ENCODE measurements around the gene IDH3G. TPM values are rescaled to one million over a fixed set of nuclear protein-coding genes. Genes with fewer than 3 reads are reported as not detected.

IDH3G gene
- total and polyA plus RNA-seq, 9 donors, result 41.3 to 58.5 (median 53.7) TPM

- DNase-seq, result no peak
- Histone ChIP-seq H3K27ac (no peak overlapping the region), H3K27me3 (no peaks in the 10 kb centered on the region), H3K4me3 (no peak overlapping the region), H3K36me3 (no peaks in the 10 kb centered on the region), H3K9me3 (no peaks in the 10 kb centered on the region), H3K4me1 (ENCODE audit: insufficient read depth) (peaks cover 5% of the 10 kb centered on the region)
- WGBS, 3 donors, result 82 to 95% (median 94%) methylated on average over 12 of the region's 12 CpGs
- intact Hi-C loops (cut with DNase I), result loop anchor here in 1 of 4 donors (10.0 kb wide), 1 partner anchor 275 kb away; no protein-coding TSS in a partner anchor
- TF ChIP-seq EP300 (IDR thresholded peaks at IDR 0.05) (no peak), POLR2A (IDR thresholded peaks at IDR 0.05) (no peak)
- TF ChIP-seq, protein P1, sequence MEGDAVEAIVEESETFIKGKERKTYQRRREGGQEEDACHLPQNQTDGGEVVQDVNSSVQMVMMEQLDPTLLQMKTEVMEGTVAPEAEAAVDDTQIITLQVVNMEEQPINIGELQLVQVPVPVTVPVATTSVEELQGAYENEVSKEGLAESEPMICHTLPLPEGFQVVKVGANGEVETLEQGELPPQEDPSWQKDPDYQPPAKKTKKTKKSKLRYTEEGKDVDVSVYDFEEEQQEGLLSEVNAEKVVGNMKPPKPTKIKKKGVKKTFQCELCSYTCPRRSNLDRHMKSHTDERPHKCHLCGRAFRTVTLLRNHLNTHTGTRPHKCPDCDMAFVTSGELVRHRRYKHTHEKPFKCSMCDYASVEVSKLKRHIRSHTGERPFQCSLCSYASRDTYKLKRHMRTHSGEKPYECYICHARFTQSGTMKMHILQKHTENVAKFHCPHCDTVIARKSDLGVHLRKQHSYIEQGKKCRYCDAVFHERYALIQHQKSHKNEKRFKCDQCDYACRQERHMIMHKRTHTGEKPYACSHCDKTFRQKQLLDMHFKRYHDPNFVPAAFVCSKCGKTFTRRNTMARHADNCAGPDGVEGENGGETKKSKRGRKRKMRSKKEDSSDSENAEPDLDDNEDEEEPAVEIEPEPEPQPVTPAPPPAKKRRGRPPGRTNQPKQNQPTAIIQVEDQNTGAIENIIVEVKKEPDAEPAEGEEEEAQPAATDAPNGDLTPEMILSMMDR (IDR thresholded peaks at IDR 0.05), result no peak
Measured at GRCh38 chrX:153789654-153790053, 4.5 kb downstream of the IDH3G start.

GRCh38 chrX:153786669-153787068, 7.5 kb downstream of the IDH3G start:
- DNase-seq, result no peak
- no peaks in the 10 kb centered on the region for H3K27me3 ChIP-seq
- H3K4me1 ChIP-seq (ENCODE audit: insufficient read depth), result no peaks in the 10 kb centered on the region
- 84 to 88% (median 85%) methylated on average over 15 of the region's 15 CpGs for WGBS, 3 donors
- H3K27ac ChIP-seq, result no peak overlapping the region
- no peak overlapping the region for H3K4me3 ChIP-seq
- TF ChIP-seq POLR2A (IDR thresholded peaks at IDR 0.05) (no peak), EP300 (IDR thresholded peaks at IDR 0.05) (no peak)
- TF ChIP-seq, protein P1 (IDR thresholded peaks at IDR 0.05), result no peak
- intact Hi-C loops (cut with DNase I), result no loop called here
- no peaks in the 10 kb centered on the region for H3K9me3 ChIP-seq
- H3K36me3 ChIP-seq, result no peaks in the 10 kb centered on the region

- Histone ChIP-seq H3K4me1 (ENCODE audit: insufficient read depth) (no peaks in the 10 kb centered on the region), H3K4me3 (no peak overlapping the region), H3K9me3 (no peaks in the 10 kb centered on the region), H3K27me3 (no peaks in the 10 kb centered on the region), H3K27ac (no peak overlapping the region), H3K36me3 (no peaks in the 10 kb centered on the region)
- 85 to 90% (median 86%) methylated on average over 24 to 27 of the region's 27 CpGs for WGBS, 3 donors
- intact Hi-C loops (cut with DNase I), result no loop called here
- TF ChIP-seq EP300 (IDR thresholded peaks at IDR 0.05), result no peak
- TF ChIP-seq, protein P1 (IDR thresholded peaks at IDR 0.05), result no peak
- TF ChIP-seq POLR2A (IDR thresholded peaks at IDR 0.05), result no peak
- DNase-seq, result no peak
Measured at GRCh38 chrX:153784325-153784967, 9.7 kb downstream of the IDH3G start.

DNA sequence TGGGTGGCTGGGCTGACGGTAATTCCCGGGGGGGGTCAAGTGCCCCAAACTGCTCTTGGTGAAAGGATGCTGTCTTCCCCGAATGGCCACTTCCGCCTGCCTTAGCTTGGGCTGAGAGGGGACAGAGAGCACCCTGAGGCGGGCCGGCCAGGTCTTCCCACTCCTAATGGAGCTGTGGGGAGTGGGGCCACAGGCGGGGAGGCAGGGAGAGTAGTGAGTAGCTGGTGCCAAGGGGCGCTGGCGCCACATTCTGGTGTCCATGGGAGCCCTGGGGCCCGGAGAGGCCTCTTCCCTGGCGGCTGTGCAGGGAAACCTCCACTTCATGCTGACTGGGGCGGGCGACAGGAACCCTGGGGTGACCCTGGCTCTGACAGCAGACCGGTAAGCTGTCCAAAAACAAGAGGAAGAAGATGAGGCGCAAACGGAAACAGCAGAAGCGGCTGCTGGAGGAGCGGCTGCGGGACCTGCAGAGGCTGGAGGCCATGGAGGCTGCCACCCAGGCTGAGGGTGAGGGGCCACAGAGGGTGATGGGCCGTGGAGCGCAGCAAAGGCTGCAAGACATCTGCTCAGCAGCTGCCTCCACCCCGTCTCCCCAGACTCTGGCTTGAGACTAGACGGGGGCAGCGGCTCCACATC, 10.7 kb downstream of the IDH3G start:
- no peaks in the 10 kb centered on the region for H3K9me3 ChIP-seq
- H3K36me3 ChIP-seq, result no peaks in the 10 kb centered on the region
- 74 to 80% (median 80%) methylated on average over 24 of the region's 24 CpGs for WGBS, 3 donors
- intact Hi-C loops (cut with DNase I), result no loop called here
- TF ChIP-seq, protein P1 (IDR thresholded peaks at IDR 0.05), result no peak
- TF ChIP-seq POLR2A (IDR thresholded peaks at IDR 0.05) (no peak), EP300 (IDR thresholded peaks at IDR 0.05) (no peak)
- no peak overlapping the region for H3K27ac ChIP-seq
- H3K4me3 ChIP-seq, result no peak overlapping the region
- no peaks in the 10 kb centered on the region for H3K4me1 ChIP-seq (ENCODE audit: insufficient read depth)
- no peaks in the 10 kb centered on the region for H3K27me3 ChIP-seq
- no peak for DNase-seq
